Brain pericyte (primary cell): ENCODE measurements around the gene STK32C.
"Not testable (repeated sequence)": the region's sequence is repeated elsewhere in the genome, so short reads cannot be mapped to it uniquely, and the experiment has no call there.

Experiments used
- DNase-seq: peaks from one replicate; pipeline ENCODE4 v3.0.0-alpha.2; 2012; ENCODE audit warnings: low read depth, low spot score

The STK32C gene

DNA sequence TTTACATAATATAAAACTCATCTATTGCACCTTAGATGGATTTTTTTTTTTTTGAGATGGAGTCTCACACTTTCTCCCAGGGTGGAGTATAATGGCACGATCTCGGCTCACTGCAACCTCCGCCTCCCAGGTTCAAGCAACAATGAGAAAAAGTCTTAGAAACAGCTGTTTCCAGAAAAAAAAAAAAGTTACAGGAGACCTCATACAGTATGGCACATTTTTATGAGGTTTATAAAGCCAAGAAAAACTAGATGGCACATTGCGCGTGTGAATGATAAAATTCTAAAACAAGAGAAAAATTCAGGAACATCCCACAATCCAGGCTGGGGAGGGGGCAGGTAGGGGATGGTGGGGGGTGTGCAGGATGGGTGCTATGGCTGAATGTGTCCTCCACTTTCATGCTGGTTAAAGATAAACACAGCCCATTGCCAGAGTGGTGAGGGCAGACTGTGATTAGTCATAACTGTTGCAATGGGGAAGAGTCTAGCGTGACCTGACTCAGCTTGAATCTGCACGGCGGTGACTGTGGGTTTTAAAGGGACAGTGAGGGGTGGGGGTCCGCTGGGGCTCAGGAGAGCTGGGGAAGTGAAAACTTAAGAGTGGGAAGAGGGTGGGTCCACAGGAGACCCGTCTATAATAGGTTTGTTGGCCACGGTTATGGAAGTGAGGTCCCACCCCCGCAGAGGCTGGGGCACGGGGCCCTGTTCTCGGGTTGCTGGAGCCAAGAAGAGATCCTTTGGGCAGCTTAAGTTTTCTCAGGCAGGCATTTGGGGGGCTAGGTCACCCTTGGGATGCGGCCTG is 12.3 kb upstream of the STK32C start:
- peak; percentile 41 for DNase-seq

GRCh38 chr10:132317477-132317876 is 9.7 kb upstream of the STK32C start:
- not testable (repeated sequence) for DNase-seq

GRCh38 chr10:132316133-132316532 is 8.4 kb upstream of the STK32C start:
- no peak for DNase-seq

DNA sequence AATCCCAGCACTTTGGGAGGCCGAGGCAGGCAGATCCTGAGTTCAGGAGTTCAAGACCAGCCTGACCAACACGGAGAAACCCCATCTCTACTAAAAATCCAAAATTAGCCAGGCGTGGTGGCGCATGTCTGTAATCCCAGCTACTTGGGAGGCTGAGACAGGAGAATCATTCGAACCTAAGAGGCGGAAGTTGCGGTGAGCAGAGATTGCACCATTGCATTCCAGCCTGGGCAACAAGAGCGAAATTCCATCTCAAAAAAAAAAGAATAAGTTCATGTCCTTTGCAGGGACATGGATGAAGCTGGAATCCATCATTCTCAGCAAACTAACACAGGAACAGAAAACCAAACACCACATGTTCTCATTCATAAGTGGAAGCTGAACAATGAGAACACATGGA is 7.1 kb upstream of the STK32C start:
- DNase-seq, result not testable (repeated sequence)

- DNase-seq, result no peak
Observed at GRCh38 chr10:132314336-132314735, 6.6 kb upstream of the STK32C start.

DNA sequence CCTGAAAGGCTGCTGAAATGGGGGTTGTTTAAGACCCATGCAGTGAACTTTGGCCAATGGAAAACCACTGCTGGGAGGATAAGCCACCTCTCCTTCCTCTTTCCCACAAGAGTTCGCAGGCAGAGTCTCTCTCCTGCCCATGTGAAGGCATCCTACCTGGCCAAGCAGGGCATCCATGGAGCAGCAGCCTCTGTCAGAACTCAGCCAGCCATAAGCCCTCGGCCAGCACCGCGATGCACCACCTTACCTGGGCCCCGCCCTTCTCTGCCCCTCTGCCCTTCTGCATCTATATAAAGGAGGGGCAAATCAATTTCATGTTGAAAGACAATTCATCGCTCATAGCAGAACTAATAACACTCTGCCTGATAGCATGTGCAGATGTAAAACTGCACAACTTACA is 6.1 kb upstream of the STK32C start:
- no peak for DNase-seq

- DNase-seq, result no peak
Observed at GRCh38 chr10:132313305-132313704, 5.6 kb upstream of the STK32C start.

- DNase-seq, result no peak
Observed at GRCh38 chr10:132311338-132311939, 3.7 kb upstream of the STK32C start.

GRCh38 chr10:132310701-132311337 is 3.1 kb upstream of the STK32C start:
- DNase-seq, result no peak

- no peak for DNase-seq
Observed at GRCh38 chr10:132309879-132310591, 2.3 kb upstream of the STK32C start.

DNA sequence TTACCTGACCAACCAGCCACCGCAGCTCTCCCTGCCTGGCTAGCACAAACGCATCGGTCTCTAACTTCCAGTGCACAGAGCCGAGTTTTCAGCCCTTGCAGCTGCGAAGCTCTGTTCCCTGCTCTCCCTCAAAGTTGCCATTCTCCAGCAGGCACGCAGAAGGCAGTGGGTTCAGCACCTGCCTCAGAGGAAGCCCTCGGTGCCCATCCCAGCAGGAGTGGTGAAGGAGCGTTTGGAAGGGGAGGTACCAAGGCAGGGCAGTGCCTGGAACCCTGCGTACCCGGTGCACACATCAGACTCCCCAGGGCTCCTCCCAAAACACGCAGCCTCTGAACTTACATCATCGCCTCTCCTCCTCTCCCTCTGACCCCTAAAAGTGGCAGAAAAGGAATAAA is 1.7 kb upstream of the STK32C start:
- no peak for DNase-seq

DNA sequence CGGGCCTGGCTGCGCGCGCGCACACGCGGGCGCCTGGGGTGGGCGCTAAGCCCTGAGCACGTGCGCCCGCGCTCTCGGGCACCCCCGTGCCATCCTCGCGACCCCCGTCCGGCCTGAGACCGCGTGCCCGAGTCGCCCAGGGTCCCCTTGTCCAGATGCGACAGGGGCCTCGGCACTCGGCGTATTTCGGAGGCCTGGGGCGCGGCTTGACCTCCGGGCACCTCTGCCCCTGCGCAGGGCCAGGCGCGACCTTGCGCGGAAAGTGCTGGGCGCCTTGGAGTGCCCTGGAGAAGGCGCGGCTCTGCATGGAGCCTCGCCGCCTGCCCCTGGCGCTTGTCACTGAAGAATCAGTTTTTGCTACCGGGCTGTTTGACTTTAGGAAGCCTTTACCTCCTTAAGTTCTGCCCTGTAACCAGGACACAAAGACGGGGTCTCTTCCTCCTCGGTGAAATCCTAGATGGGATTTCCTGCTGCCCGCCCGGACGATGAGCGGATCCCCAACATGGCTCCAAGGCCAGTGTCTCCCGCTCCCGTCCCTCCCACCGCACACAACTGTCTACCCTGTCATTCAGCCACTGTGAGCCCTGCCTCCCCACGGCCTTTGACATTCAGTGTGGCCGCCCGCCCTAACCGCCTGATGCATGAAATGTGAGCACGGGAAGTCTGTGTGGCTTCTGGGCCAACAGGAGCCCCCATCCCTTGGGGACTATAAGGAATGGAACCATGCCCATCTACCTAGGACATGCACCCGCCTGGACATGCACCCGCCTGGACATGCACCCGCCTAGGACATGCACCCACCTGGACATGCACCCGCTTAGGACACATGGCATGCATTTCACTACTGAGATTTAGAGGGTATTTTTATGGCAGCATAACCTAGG is 1.1 kb upstream of the STK32C start:
- no peak for DNase-seq

- DNase-seq, result no peak
Observed at GRCh38 chr10:132306864-132307751, 642 bp downstream of the STK32C start.

DNA sequence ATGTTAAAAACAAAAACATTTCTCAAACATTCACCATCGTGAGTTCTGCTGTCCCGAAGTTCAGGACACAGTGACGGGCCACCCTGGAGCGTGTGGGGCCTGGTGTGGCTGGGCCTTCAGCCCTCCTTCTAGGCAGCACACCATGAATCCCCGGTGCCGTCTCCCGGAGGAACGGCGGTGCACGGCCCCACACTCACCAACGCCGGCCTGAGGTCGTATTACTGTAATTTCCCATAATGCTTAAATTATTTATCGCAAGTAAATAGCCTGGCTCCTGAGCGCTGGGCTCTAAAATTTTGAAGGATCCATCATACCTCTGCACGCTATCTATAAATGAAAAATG is 1.4 kb downstream of the STK32C start:
- no peak for DNase-seq

DNA sequence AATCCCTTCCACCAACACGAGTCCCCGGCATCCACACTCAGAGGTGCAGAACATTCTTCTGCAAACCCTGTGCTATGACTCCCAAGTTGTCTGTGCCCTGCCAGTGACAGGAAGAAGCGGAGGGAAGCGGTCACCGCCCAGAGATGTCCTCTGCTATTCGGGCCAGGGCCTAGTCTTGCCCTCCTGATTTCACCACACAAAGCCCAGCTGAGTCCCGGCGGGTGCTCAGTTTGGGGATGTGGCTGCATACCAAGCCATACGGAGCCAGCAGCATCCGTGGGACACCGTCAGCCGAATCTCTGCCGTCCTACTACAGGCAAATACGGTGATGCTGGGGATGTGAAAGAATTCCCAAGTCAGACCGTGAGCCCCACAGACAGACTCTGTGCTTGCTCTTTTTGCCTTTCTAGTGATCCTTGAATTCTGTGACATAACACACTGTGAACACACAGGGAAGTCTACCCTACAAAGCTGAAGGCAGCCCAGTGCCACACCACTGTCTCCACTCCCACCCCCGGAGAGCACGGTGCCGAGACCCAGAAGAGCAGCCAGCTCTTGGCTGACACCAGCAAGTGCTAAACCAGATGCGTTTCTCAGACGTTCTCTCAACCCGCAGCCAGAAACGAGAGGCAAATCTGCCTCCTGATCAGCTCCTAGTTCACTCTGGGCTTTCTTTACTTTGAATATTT is 2.0 kb downstream of the STK32C start:
- no peak for DNase-seq

DNA sequence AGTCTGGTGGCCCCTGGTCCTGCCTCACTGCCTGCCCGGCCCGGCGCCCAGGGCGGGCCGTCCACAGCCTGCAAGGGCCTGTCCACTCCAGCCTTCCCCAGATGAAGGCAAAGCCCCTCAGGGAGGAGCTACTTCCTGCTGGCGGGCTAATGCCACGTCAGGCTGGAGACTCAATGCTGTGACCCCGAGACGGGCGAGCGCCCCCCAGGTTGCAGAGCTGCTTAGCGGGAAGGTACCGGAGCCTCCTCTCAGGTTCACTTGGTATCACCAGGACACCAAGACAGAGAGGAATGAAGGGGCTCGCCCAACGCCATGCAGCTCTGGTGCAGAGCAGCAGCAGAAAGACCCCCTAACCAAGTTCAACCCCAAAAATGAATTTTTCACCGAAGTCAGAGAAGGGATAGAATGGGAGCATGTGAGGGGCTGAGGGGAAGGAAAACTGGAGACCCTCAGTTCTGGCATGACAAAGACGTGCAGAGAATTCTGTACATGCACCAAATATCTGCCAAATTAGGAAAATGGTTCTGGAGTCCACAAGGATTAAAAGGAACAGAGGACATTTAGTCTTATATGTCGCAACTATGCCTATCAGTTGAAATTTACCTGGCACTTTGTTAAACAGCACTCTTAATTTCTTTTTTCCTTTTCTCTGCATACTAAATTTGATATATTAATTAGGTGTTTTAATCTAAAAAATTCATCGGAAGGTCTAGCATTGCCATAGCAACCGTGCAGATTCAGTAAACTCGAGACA is 2.8 kb downstream of the STK32C start:
- DNase-seq, result no peak

GRCh38 chr10:132303361-132304115 is 4.2 kb downstream of the STK32C start:
- no peak for DNase-seq
